Colonic mucosa (tissue), 4 donors: Measurements from ENCODE around the gene DNAH10. TPM values are rescaled to one million over a fixed set of nuclear protein-coding genes. Genes with fewer than 3 reads are reported as not detected.

Source experiments
- DNase-seq: peaks from one replicate; pipeline ENCODE4 v3.0.0-alpha.2; 2020
- H3K27ac ChIP-seq: fragments of 200-600 bp; one replicate; pipeline ENCODE4 v1.8.0; 2021
- H3K27me3 ChIP-seq: fragments of 200-600 bp; one replicate; pipeline ENCODE4 v1.8.0; 2021
- H3K36me3 ChIP-seq: fragments of 200-600 bp; one replicate; pipeline ENCODE4 v1.8.0; 2021
- H3K4me1 ChIP-seq: fragments of 200-600 bp; one replicate; pipeline ENCODE4 v1.8.0; 2021; ENCODE audit warnings: mild to moderate bottlenecking
- H3K4me3 ChIP-seq: fragments of 200-600 bp; one replicate; pipeline ENCODE4 v1.8.0; 2021
- H3K9ac ChIP-seq, 2 donors: one replicate each; pipeline ENCODE4 v1.7.0; 2013; ENCODE audit warnings: control low read depth in 2 of 2, low read depth in 2 of 2, low read length in 2 of 2
- H3K9me3 ChIP-seq: fragments of 200-600 bp; one replicate; pipeline ENCODE4 v1.8.0; 2021
- CTCF ChIP-seq: fragments of 200-600 bp; IDR thresholded peaks from one replicate; pipeline ENCODE4 v1.8.0; 2022; ENCODE audit warnings: antibody characterized with exemption, mild to moderate bottlenecking
- intact Hi-C: fragments of 100-400 bp; cut with DNase I; formaldehyde crosslinking; loops from one replicate; pipeline ENCODE4 v1.14.1; 2022
- total RNA-seq, 2 donors: library from RNA; stranded (reverse); fragmentation: NEBNext Ultra II Directional in 1 of 2; extraction: Animal tissue kit (Norgen Biotek cat#: 25700) in 1 of 2; gene quantifications; one replicate each; pipeline ENCODE4 v1.2.1, GENCODE V29; 2021
- donor health status: healthy.
- donor health status: DM: no; HTN: no; CAD: no.
- donor health status: DM: no; HTN: no; CAD: no.

Gene DNAH10
- total RNA-seq, 2 donors from 2014 or later, result 0.32 to 0.35 TPM

GRCh38 chr12:123935956-123936355, 173.9 kb downstream of the DNAH10 start:
- intact Hi-C loops, result no loop called here
- Histone ChIP-seq H3K9me3 (no peaks in the 10 kb centered on the region), H3K4me3 (no peak overlapping the region), H3K36me3 (no peaks in the 10 kb centered on the region), H3K27ac (no peak overlapping the region), H3K27me3 (no peaks in the 10 kb centered on the region), H3K4me1 (no peaks in the 10 kb centered on the region), H3K9ac (no peak overlapping the region)
- TF ChIP-seq CTCF, result no peak
- no peak for DNase-seq

GRCh38 chr12:123936471-123936870, 174.4 kb downstream of the DNAH10 start:
- Histone ChIP-seq H3K9me3 (no peaks in the 10 kb centered on the region), H3K4me1 (no peaks in the 10 kb centered on the region), H3K4me3 (no peak overlapping the region), H3K9ac (no peak overlapping the region), H3K27me3 (no peaks in the 10 kb centered on the region), H3K27ac (no peak overlapping the region), H3K36me3 (no peaks in the 10 kb centered on the region)
- no peak for TF ChIP-seq CTCF
- no peak for DNase-seq
- intact Hi-C loops, result no loop called here

GRCh38 chr12:123936956-123937706, 175.0 kb downstream of the DNAH10 start:
- no peak for TF ChIP-seq CTCF
- no peak for DNase-seq
- H3K9me3 ChIP-seq, result no peaks in the 10 kb centered on the region
- no peaks in the 10 kb centered on the region for H3K27me3 ChIP-seq
- no peak overlapping the region for H3K4me3 ChIP-seq
- H3K36me3 ChIP-seq, result no peaks in the 10 kb centered on the region
- no peak overlapping the region for H3K27ac ChIP-seq
- intact Hi-C loops, result no loop called here
- H3K4me1 ChIP-seq, result no peaks in the 10 kb centered on the region
- no peak overlapping the region for H3K9ac ChIP-seq

- no peak for TF ChIP-seq CTCF
Measured at GRCh38 chr12:123937707-123938591, 175.8 kb downstream of the DNAH10 start.

GRCh38 chr12:123938679-123939480, 176.8 kb downstream of the DNAH10 start:
- DNase-seq, result no peak
- Histone ChIP-seq H3K4me3 (no peak overlapping the region), H3K4me1 (no peaks in the 10 kb centered on the region), H3K27me3 (no peaks in the 10 kb centered on the region), H3K9ac (no peak overlapping the region), H3K27ac (no peak overlapping the region), H3K36me3 (no peaks in the 10 kb centered on the region), H3K9me3 (no peaks in the 10 kb centered on the region)
- intact Hi-C loops, result no loop called here
- no peak for TF ChIP-seq CTCF

More at GRCh38 chr12:123937707-123938591, 175.8 kb downstream of the DNAH10 start:
- no peak overlapping the region for H3K27ac ChIP-seq
- no peak overlapping the region for H3K4me3 ChIP-seq
- no peak overlapping the region for H3K9ac ChIP-seq
- intact Hi-C loops, result no loop called here
- H3K27me3 ChIP-seq, result no peaks in the 10 kb centered on the region
- no peak for DNase-seq
- no peaks in the 10 kb centered on the region for H3K9me3 ChIP-seq
- H3K4me1 ChIP-seq, result no peaks in the 10 kb centered on the region
- no peaks in the 10 kb centered on the region for H3K36me3 ChIP-seq
